ENCODE data around the gene LRMDA.

LRMDA gene

DNA sequence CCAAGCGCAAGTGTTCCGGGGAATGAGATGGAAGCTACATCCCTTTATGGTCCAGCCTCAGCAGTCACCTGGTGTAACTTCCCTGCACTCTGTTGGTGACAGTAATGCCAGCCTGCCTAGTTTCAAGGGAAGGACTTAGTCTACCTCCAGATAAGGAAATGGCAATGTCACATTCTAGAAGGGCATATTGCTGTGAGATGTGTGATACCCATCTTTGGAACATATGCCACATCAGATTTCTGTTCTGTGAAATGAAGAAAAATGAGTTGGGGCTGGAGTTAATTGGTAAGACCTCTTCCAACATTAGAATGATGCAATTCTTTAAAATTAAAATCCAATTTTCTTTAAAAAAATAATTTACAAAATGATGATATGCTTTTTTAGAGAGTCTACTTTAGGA, 212.0 kb downstream of the LRMDA start:
- H3K36me3 Mint-ChIP-seq (ENCODE audit: low read depth), result no peaks in the 10 kb centered on the region
- no peak overlapping the region for H3K27ac Mint-ChIP-seq
- H3K4me3 Mint-ChIP-seq, result no peak overlapping the region
- H3K4me1 Mint-ChIP-seq (ENCODE audit: low read depth), result no peaks in the 10 kb centered on the region
- peaks cover 3% of the 10 kb centered on the region for H3K27me3 Mint-ChIP-seq (ENCODE audit: low read depth)
- no peaks in the 10 kb centered on the region for H3K9me3 Mint-ChIP-seq

DNA sequence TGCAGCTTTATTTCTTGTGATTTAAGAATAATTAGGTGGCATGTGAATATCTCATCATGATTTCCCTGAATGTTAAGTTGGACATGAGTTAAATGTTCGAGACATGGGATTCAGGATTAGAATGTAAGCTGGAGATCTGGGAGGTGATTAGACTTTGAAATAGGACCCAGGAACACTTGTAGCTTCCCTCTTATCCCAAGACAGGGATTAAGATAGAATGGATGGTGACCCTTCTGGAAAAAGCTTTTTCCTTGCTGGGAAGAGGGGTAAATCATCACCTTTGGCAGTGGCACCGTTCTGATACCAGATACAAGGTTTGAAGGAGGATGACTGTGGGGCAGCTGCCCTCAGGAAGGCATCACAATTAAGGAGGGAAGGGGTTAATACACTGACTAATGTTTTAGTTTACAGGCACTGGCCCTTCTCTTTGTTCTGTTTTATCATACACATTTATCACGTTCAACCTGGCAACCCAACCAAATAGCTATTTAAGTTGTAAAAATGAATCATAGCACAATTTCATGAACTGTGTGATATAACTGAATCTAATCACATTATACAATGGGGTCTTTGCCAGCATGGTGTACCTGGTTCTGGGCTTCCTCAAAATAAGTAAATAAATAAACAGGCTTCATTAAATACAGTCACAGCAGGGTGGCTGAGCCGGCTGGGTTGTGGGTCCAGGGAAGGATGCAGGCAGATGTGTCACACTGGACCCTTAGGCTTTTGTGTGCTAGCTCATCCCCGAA, 212.7 kb downstream of the LRMDA start:
- Mint-ChIP-seq H3K4me3 (no peak overlapping the region), H3K27me3 (ENCODE audit: low read depth) (peaks cover 3% of the 10 kb centered on the region), H3K27ac (no peak overlapping the region), H3K36me3 (ENCODE audit: low read depth) (no peaks in the 10 kb centered on the region), H3K9me3 (no peaks in the 10 kb centered on the region), H3K4me1 (ENCODE audit: low read depth) (no peaks in the 10 kb centered on the region)

DNA sequence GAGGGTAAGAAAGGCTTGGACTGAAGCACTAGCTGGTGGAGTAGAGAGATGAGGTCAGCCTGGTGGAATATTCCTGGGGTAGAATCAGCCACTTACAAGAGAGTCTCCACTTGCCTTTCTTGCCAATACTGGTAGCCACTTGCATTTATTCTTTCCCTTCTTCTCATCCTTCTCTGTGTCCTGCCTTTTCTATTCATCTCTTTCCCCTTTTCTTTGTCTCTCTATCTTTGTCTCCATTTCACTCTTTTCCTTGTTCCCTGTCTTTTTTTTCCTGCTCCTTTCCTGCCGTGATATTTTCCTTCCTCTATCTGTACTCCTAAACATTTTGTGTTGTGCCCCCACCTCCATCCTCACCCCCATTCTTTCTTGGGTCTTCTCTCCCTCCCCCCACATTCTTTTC, 214.3 kb downstream of the LRMDA start:
- Mint-ChIP-seq H3K27me3 (ENCODE audit: low read depth) (no peaks in the 10 kb centered on the region), H3K27ac (no peak overlapping the region), H3K4me1 (ENCODE audit: low read depth) (no peaks in the 10 kb centered on the region), H3K36me3 (ENCODE audit: low read depth) (no peaks in the 10 kb centered on the region), H3K4me3 (no peak overlapping the region), H3K9me3 (no peaks in the 10 kb centered on the region)

DNA sequence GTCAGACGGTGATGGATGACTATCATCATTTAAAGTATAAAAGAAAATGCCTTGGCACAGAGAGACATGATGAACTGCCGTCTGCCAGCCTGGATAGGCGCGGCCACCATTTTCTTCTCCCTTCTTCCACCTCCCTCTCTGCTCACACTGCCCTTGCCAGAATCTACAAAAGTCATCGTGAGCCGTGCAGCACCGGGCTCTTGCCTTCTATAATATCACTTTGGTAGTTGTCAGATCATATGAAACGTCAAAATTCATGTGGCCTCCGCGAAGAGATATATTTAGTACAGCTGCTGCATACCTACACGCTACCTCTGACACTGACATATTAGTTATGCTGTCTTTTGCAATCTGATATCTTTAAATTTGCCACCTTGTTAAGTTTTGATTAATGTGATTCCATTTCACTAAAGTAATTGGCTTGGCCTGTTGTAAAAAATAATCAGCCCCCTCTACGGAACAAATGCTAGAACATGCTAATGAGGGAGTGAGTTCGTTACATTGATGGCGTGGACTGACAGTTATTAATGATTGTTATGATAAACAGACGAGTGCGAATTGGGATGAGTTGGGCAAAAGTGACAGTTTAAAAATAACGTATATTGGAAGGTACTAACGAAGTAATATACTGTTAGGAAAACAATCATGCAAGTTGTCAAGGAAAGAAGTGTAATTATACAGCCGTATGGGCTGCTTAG, 214.9 kb downstream of the LRMDA start:
- no peak overlapping the region for H3K4me3 Mint-ChIP-seq
- no peaks in the 10 kb centered on the region for H3K9me3 Mint-ChIP-seq
- H3K27ac Mint-ChIP-seq, result no peak overlapping the region
- H3K36me3 Mint-ChIP-seq (ENCODE audit: low read depth), result no peaks in the 10 kb centered on the region
- no peaks in the 10 kb centered on the region for H3K4me1 Mint-ChIP-seq (ENCODE audit: low read depth)
- no peaks in the 10 kb centered on the region for H3K27me3 Mint-ChIP-seq (ENCODE audit: low read depth)

DNA sequence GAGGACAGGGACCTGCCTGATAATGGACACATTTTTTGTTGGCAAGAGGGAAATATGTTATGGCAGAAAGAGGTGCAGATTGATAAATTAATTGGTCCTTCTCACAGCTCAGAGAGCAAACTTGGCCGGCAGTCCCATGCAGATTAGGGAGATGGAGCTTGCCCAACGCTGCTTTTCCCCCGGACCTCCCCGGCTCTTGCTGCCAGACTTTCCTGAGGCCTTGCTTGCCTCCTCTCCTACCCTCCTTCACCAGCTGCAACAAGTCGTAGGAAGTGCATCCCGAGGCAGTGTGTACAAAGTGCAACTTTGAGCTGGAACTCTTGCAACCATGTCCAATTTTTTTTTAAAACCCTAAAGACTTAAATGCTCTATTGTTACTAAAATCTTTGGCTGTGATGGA, 215.5 kb downstream of the LRMDA start:
- Mint-ChIP-seq H3K4me3 (no peak overlapping the region), H3K4me1 (ENCODE audit: low read depth) (no peaks in the 10 kb centered on the region), H3K9me3 (no peaks in the 10 kb centered on the region), H3K27me3 (ENCODE audit: low read depth) (no peaks in the 10 kb centered on the region), H3K27ac (no peak overlapping the region), H3K36me3 (ENCODE audit: low read depth) (no peaks in the 10 kb centered on the region)

DNA sequence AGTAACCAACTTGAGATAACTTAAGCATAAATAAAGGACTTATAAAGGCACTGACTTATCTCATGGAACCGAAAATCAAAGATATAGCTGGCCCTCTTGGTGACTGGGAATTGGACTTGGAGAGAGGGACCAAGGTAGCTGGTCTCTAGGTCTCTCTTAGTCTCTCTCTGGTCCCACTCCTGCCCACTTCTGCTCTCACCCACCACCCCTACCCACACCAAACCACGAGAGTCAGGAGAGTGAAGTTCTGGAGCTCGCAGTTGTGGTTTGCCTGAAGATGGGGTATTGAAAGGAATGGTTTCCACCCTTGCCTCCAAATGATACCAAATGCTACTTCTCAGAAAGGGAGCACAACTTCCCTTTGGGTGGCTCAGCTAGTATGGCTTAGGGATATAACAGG, 216.3 kb downstream of the LRMDA start:
- Mint-ChIP-seq H3K27ac (no peak overlapping the region), H3K9me3 (no peaks in the 10 kb centered on the region), H3K36me3 (ENCODE audit: low read depth) (no peaks in the 10 kb centered on the region), H3K27me3 (ENCODE audit: low read depth) (no peaks in the 10 kb centered on the region), H3K4me1 (ENCODE audit: low read depth) (no peaks in the 10 kb centered on the region), H3K4me3 (no peak overlapping the region)

DNA sequence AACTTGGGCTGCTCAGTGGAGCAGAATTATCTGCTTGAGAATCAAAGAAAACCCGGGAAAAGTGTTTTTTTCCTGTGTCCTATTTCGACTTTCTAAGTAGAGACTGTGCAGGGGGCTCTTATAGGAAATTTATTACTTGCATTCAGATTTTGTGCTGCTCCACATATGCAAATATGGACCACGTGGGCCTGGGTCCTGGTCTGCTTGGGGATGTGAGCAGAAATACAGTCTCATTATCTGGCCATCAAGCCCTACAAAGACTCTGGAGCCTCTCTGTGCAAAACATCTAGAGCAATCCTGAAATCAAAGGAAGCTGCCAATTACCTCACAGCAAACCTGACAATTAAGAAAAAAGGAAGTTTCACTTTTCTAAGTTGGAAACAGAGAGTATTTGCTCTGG, 216.9 kb downstream of the LRMDA start:
- Mint-ChIP-seq H3K4me1 (ENCODE audit: low read depth) (no peaks in the 10 kb centered on the region), H3K27me3 (ENCODE audit: low read depth) (no peaks in the 10 kb centered on the region), H3K36me3 (ENCODE audit: low read depth) (no peaks in the 10 kb centered on the region), H3K9me3 (no peaks in the 10 kb centered on the region), H3K27ac (no peak overlapping the region), H3K4me3 (no peak overlapping the region)

DNA sequence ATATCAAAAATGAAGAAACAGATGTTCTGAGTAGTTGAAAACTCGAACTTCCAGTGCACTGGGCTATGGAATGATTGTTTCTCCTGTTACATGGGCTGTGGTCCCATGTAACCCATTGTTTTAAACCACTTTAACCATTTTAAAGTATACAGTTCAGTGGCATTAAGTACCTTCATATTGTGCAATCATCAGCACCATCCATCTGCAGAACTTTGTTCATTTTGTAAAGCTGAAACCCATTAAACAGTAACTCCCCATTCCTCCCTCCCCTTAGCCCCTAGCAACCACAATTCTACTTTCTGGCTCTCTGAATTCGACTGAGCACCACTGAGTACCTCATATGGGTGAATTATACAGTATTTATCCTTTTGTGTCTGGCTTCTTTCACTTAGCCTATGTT, 217.4 kb downstream of the LRMDA start:
- no peaks in the 10 kb centered on the region for H3K27me3 Mint-ChIP-seq (ENCODE audit: low read depth)
- H3K27ac Mint-ChIP-seq, result no peak overlapping the region
- H3K9me3 Mint-ChIP-seq, result no peaks in the 10 kb centered on the region
- no peaks in the 10 kb centered on the region for H3K4me1 Mint-ChIP-seq (ENCODE audit: low read depth)
- H3K36me3 Mint-ChIP-seq (ENCODE audit: low read depth), result no peaks in the 10 kb centered on the region
- H3K4me3 Mint-ChIP-seq, result no peak overlapping the region

DNA sequence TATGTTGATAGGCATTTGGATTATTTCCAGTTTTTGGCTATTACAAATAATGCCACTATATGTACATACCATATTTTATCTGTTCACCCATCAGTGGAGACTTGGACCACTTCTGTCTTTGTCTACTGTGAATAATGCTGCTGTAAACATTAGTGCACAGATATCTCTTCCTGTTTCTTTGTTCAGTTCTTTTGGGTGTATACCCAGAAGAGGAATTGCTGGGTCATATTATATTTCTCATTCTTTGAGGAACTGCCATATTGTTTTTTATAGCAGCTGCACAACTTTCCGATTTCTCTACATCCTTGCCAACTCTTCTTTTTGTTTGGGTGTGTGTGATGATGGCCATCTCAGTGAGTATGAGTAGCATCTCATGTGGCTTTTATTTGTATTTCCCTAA, 218.0 kb downstream of the LRMDA start:
- Mint-ChIP-seq H3K9me3 (no peaks in the 10 kb centered on the region), H3K27me3 (ENCODE audit: low read depth) (no peaks in the 10 kb centered on the region), H3K4me3 (no peak overlapping the region), H3K27ac (no peak overlapping the region), H3K36me3 (ENCODE audit: low read depth) (no peaks in the 10 kb centered on the region), H3K4me1 (ENCODE audit: low read depth) (no peaks in the 10 kb centered on the region)

DNA sequence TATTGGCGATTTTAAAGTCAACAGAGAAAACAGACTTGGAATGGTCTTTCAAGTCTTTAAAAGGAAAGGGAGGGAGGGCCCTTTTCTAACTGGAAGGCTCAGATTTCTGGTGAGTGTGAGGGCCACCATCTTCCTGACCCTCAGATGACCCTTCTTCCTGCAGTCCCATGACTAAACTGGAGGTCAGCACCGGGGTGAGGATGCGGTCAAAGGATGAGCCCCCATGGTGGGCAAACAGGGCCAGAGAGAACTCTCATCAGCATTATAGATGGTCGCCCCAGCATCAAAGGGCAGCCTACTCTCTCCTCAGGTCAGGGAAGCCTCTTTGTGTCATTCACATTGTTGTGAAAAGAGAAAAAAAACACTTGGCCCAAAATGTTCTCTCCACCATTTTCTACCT, 219.2 kb downstream of the LRMDA start:
- H3K4me3 Mint-ChIP-seq, result no peak overlapping the region
- H3K36me3 Mint-ChIP-seq (ENCODE audit: low read depth), result no peaks in the 10 kb centered on the region
- H3K9me3 Mint-ChIP-seq, result no peaks in the 10 kb centered on the region
- H3K27me3 Mint-ChIP-seq (ENCODE audit: low read depth), result no peaks in the 10 kb centered on the region
- H3K4me1 Mint-ChIP-seq (ENCODE audit: low read depth), result no peaks in the 10 kb centered on the region
- no peak overlapping the region for H3K27ac Mint-ChIP-seq

DNA sequence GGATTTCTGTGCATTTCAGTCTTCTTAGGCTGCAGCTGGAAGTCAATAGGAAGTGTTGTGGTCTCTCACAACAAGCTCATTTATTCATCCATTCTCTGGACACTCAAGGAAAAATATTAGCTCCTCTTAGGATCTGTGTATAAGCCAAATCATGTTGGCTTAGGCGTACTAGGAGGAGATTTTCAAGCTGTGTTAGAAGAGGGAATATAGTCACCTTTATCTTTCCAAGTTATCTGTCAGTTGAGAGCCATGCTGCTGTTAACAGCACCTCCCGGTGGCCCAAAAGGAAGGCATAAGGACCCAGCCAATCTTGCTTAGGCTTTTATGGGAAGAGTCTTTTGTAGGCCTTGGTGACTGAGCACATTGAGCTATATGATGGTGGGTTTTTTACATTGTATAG, 220.0 kb downstream of the LRMDA start:
- no peak overlapping the region for H3K4me3 Mint-ChIP-seq
- no peaks in the 10 kb centered on the region for H3K36me3 Mint-ChIP-seq (ENCODE audit: low read depth)
- H3K27ac Mint-ChIP-seq, result no peak overlapping the region
- no peaks in the 10 kb centered on the region for H3K27me3 Mint-ChIP-seq (ENCODE audit: low read depth)
- H3K4me1 Mint-ChIP-seq (ENCODE audit: low read depth), result no peaks in the 10 kb centered on the region
- no peaks in the 10 kb centered on the region for H3K9me3 Mint-ChIP-seq

DNA sequence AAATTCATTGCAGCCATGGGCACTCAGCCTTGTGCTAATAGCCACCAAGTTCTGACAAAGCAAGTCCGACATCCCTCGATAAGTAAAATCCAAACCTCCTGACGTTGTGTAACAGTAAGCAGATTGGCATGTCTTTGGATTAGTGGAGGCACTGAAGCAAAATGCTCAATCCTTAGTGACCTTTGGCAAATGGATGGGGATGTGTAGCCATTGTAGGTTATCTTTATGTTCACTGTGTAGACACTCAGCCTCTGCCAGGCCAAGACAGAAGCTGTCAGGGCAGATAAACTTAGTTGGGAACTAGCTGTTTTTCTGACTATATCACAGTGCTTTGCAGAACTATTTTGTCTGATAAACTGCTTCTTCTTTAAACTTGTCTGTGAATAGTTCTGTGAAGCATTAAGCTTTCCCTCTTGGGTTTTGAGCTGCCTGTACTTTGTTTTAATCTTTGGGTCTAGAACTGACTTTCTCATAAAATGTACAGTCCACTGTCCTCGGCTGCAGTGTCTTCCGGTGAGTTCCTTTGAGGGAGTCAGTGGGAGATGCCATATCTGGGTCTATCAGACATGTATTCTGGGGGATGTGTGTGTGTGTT, 220.8 kb downstream of the LRMDA start:
- no peak overlapping the region for H3K4me3 Mint-ChIP-seq
- H3K27ac Mint-ChIP-seq, result no peak overlapping the region

DNA sequence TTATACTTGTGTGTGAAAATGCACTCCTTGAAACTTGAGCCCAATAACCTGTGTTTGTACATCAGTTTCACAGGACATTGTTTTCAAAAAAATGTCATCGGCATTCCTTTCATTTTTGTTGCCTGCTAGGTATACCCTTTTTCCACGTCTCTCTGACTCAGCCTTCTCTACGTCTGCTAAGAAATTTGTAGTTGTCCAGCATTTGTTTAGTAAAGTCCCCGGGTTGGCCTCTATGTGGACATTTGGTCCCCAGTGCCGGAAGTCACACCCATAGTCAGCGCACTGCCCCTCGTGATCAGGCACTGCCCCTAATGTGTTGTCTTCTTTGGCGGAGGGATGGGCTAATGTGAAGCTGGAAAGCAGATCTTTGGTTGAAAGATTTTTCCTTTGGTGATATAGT, 222.3 kb downstream of the LRMDA start:
- H3K36me3 Mint-ChIP-seq (ENCODE audit: low read depth), result no peaks in the 10 kb centered on the region
- no peak overlapping the region for H3K27ac Mint-ChIP-seq
- H3K9me3 Mint-ChIP-seq, result no peaks in the 10 kb centered on the region
- no peaks in the 10 kb centered on the region for H3K4me1 Mint-ChIP-seq (ENCODE audit: low read depth)
- no peaks in the 10 kb centered on the region for H3K27me3 Mint-ChIP-seq (ENCODE audit: low read depth)
- no peak overlapping the region for H3K4me3 Mint-ChIP-seq

More for the DNA sequence above, 220.8 kb downstream of the LRMDA start:
- Mint-ChIP-seq H3K36me3 (ENCODE audit: low read depth) (no peaks in the 10 kb centered on the region), H3K4me1 (ENCODE audit: low read depth) (no peaks in the 10 kb centered on the region), H3K9me3 (no peaks in the 10 kb centered on the region), H3K27me3 (ENCODE audit: low read depth) (no peaks in the 10 kb centered on the region)

DNA sequence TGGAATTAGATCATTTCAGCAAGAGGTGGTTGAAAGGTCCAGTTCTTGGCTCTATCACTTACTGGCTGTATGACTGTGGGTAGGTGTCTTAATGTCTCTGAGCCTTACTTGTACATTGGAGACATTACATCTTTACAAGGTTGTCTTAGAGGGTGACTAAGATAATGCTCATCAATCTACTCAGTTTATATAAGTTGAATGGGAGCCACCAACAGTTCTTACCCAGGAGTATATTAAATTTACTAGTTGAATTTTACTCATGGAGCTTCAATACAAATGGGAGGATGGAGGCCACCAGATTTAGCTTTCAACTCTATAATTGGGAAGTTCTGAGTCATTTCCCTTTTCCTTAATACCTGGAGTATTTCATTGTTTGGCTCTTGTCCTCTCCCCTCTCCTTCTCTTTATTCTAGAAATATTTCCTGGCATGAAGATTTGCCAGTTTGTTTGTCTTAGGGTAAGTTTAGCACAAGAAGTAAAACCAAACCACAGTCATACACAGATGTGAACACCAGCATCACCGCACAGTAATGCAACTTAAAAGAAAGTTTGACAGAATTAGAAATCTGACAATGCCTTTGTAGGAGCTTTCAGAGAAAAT, 222.8 kb downstream of the LRMDA start:
- no peak overlapping the region for H3K4me3 Mint-ChIP-seq
- H3K4me1 Mint-ChIP-seq (ENCODE audit: low read depth), result no peaks in the 10 kb centered on the region
- no peaks in the 10 kb centered on the region for H3K27me3 Mint-ChIP-seq (ENCODE audit: low read depth)
- H3K36me3 Mint-ChIP-seq (ENCODE audit: low read depth), result no peaks in the 10 kb centered on the region
- no peaks in the 10 kb centered on the region for H3K9me3 Mint-ChIP-seq
- H3K27ac Mint-ChIP-seq, result no peak overlapping the region

DNA sequence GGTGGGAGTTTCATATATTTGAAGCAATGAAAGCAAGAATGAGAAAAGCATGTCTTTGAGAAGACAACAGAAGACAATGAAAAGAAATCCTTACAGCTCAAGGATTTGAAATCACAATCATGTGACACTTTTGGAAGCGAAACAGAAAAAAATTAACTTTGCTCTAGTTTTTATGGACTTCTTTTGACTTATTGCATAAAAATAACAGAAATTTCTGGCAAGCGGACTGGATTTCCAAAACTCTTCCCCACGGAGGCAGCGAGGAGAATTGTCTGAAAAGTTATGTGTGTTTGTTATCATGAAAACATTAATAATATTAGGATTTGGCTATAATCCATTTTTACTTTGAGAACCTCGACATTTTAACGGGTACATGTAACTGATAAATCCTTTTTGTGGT, 223.3 kb downstream of the LRMDA start:
- Mint-ChIP-seq H3K27ac (no peak overlapping the region), H3K4me1 (ENCODE audit: low read depth) (no peaks in the 10 kb centered on the region), H3K9me3 (no peaks in the 10 kb centered on the region), H3K27me3 (ENCODE audit: low read depth) (no peaks in the 10 kb centered on the region), H3K4me3 (no peak overlapping the region), H3K36me3 (ENCODE audit: low read depth) (no peaks in the 10 kb centered on the region)

Data from T-helper 1 cell treated with Interleukin-12 subunit alpha and Interleukin-12 subunit beta and Interleukin-4 antibody, amounts not matched to agents 30 μg/mL and 1 μg/mL, for 36 hours (primary cell).